Measurements from ENCODE around the gene ZFHX2. TPM values are rescaled to one million over a fixed set of nuclear protein-coding genes. Genes with fewer than 3 reads are reported as not detected.

The ZFHX2 gene
- total RNA-seq, 1 donor from 2014 or later = 0.81 TPM

DNA sequence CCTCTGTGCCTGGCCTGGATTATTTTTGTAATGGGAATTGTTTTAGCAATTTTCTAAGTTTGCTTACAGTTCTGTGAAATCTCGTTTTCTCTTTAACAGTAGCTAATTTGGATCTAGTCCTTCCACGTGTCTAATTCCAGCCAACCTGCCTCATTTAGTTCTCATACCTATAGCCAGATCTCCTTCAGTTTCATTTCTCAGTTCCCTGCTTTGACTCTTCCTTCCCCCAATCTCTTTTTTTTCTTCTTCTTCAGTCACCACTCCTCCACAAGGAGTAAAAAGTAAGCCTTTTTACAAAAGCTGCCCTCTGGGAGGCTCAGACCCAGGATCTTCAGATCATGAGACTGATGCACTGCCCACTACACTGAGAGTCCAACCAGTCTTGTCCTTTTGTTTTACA lies 6.0 kb upstream of the ZFHX2 start:
- no peak for DNase-seq (ENCODE audit: low read depth)
- H3K4me3 ChIP-seq (ENCODE audit: low read depth, low read length) = peak overlapping the region; percentile 83
- TF ChIP-seq, protein P1, sequence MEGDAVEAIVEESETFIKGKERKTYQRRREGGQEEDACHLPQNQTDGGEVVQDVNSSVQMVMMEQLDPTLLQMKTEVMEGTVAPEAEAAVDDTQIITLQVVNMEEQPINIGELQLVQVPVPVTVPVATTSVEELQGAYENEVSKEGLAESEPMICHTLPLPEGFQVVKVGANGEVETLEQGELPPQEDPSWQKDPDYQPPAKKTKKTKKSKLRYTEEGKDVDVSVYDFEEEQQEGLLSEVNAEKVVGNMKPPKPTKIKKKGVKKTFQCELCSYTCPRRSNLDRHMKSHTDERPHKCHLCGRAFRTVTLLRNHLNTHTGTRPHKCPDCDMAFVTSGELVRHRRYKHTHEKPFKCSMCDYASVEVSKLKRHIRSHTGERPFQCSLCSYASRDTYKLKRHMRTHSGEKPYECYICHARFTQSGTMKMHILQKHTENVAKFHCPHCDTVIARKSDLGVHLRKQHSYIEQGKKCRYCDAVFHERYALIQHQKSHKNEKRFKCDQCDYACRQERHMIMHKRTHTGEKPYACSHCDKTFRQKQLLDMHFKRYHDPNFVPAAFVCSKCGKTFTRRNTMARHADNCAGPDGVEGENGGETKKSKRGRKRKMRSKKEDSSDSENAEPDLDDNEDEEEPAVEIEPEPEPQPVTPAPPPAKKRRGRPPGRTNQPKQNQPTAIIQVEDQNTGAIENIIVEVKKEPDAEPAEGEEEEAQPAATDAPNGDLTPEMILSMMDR (conservative IDR thresholded peaks at IDR 0.05; ENCODE audit: low read depth, low read length) = no peak

- no peak for DNase-seq (ENCODE audit: low read depth)
- H3K4me3 ChIP-seq (ENCODE audit: low read depth, low read length) = peak overlapping the region; percentile 83
- TF ChIP-seq, protein P1 (conservative IDR thresholded peaks at IDR 0.05; ENCODE audit: low read depth, low read length) = no peak
These were observed 5.3 kb upstream of the ZFHX2 start for GRCh38 chr14:23556700-23557440.

DNA sequence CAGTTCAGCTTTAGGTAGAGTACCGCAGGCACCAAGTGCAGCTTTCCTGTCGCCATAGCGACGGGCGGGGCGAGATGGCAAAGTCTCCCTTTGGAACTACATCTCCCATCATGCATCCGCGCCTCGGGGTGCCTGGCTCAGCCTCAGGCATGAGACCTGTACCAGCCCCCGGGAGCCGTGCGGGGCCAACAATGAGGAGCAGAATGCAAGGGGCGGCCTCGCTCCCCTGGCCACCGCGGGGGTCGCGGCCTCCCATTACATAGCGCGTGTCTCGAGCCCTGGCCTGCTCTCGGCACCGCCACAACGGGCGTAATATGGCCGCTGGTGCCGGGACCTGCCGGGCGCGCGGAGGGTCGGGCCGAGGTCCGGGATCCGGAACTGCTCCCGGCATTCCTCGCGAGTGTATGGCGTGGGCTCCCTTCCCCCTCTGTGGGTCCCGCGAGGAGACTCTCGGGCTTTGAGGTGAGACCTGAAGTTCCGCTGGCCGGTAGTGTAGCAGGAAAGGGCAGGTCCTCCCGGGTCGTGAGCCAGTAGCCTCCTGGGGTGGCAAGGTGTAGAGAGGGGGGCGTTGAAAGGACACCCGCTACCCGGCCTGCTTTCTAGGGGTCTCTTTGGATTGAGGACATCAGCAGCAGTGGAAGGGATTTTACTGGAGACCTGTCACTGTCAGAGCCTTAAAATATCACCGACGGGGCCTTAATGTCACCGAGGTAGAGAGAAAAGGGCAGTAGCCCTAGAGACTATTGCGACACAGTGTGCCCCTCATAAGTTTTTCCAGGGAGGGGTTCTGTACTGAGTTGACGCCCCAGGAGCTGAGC lies 4.5 kb upstream of the ZFHX2 start, which contains the start of gene THTPA:
Gene THTPA (plus strand): TSS at position 390 of the 818 bp plus-strand sequence. CDS start 487 bp downstream, outside the sequence.
- TF ChIP-seq, protein P1 (conservative IDR thresholded peaks at IDR 0.05; ENCODE audit: low read depth, low read length) = no peak
- H3K4me3 ChIP-seq (ENCODE audit: low read depth, low read length) = peak within 1 kb of the TSS; percentile 83
- peak; percentile 25 for DNase-seq (ENCODE audit: low read depth)

DNA sequence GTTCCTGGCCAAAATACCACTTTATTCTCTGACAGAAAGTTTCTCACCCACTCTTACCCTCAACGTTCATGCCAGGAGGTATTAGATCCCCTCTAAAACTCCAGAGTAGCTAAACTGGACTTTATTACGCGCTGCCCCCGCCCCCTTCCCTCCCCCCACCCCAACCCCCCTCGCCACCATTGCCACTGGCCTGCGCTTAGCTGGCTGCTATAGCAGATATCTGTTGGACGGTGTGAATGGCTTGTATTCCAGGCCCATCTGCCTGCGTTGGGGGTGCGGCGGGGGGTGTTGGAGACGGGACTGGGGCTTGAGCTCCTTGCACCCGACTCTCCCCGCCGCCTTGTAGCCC lies 3.9 kb upstream of the ZFHX2 start:
- no peak for DNase-seq (ENCODE audit: low read depth)
- TF ChIP-seq, protein P1 (conservative IDR thresholded peaks at IDR 0.05; ENCODE audit: low read depth, low read length) = no peak
- H3K4me3 ChIP-seq (ENCODE audit: low read depth, low read length) = peak overlapping the region; percentile 83

GRCh38 chr14:23550812-23551265 lies 726 bp downstream of the ZFHX2 start:
- DNase-seq (ENCODE audit: low read depth) = no peak
- TF ChIP-seq, protein P1 (conservative IDR thresholded peaks at IDR 0.05; ENCODE audit: low read depth, low read length) = no peak
- peak overlapping the region; percentile 93 for H3K4me3 ChIP-seq (ENCODE audit: low read depth, low read length)

GRCh38 chr14:23550131-23550811 lies 1.3 kb downstream of the ZFHX2 start:
- no peak for DNase-seq (ENCODE audit: low read depth)
- peak overlapping the region; percentile 93 for H3K4me3 ChIP-seq (ENCODE audit: low read depth, low read length)
- TF ChIP-seq, protein P1 (conservative IDR thresholded peaks at IDR 0.05; ENCODE audit: low read depth, low read length) = no peak
